ENCODE measurements around the gene CER1.
A peak's percentile ranks its signal among the peaks of the same experiment; 100 is the strongest.

CER1 gene, protein sequence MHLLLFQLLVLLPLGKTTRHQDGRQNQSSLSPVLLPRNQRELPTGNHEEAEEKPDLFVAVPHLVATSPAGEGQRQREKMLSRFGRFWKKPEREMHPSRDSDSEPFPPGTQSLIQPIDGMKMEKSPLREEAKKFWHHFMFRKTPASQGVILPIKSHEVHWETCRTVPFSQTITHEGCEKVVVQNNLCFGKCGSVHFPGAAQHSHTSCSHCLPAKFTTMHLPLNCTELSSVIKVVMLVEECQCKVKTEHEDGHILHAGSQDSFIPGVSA

DNA sequence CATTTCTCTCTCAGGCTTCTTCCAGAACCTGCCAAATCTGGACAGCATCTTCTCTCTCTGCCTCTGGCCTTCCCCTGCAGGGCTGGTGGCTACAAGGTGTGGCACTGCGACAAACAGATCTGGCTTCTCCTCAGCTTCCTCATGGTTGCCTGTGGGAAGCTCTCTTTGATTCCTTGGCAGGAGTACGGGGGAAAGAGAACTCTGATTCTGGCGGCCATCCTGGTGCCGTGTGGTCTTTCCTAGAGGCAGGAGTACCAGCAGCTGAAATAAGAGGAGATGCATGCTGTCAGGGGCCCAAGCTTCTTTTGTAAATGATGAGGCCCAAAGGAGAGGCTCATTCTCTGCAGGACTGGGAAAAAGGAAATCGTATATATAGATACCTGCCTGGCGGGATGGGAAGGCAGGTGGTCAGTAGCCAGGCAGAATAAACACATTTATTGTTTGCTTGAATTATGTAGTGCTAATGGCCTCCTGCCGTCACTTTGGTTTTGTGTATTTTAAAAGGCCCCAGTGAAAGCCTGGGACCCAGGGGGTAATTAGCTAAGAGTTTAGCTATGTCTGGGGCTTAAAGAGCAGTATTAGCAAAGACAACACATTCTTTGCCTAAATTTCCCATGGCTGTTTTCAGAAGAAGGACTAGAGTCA is at the start of gene CER1:
CER1 (minus strand) TSS at position 343 of the 645 bp plus-strand sequence; CDS start at position 282, 61 bp downstream.
- no peak for DNase-seq (ENCODE audit: low read depth)

DNA sequence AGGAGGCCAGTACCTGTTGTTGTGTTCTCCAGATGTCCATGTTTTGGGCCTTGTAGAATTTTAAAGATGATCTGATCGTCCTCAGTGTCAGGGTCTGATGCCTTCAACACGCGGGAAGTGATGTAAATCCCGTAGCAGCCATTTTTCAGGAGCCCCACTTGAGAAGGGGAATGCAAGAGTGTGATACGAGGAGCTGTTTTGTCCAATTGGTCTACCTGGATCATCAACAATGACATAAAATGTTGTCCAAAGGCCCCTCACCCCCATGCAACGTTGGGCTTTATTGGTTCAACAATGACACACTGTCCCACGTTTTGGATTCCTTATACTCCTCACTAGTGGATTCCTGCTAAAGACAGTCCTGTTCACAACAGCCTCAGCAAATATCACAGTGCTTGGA is 48.1 kb upstream of the CER1 start:
- DNase-seq (ENCODE audit: low read depth): no peak

DNA sequence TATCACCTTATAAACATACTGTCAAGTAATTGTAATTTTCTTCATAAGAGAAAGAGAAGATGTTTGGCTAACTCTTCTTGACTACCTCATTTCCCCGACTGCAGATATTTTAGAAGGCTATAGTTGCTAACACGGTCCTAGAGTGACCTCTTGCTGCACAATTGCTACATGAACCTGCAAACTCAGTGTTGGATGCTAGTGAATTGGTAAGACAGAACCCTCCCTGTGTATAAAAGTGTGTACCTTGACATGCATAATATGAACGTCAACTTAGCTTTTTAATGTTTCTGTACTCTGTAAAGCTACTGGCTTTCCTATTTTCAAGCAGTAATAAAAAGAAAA is 46.7 kb upstream of the CER1 start:
- peak; percentile 52 for DNase-seq (ENCODE audit: low read depth)

DNA sequence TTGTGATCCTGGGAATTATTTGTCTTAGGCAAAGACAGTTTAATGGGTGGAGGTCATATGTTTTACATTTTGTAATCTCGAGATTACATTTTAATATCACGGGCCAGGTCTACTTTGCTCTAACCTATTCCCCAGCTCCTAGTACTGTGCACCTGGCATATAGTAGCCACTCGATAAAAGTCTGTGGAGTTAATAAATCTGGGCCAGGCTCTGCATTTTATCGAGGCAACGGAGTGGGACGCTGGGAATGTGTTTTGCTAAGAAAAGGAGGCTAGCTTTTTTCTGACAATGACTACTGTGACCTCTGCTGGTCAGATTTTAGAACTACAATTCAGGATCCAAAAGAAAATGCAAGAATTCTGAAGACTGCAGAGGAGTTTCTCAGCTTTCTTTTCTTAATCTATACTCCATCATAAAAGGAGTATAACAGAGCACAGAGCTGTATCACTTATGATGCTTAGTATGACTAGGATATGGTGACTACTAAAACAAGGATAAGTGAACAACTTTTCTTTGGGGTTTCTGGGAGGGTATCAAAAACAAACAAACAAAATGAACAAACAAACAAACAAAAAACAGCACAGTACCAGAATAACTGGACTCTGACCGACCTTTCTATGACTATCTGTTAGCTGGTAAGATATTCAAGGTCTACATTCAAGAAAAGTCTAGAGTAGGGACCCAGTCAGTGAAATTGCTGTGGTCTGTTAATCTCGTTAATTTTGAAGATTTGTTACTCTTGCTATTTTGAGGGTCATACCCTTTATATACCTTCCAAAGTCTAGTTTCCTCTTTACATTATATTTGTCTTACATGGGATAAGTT is 46.1 kb upstream of the CER1 start:
- DNase-seq (ENCODE audit: low read depth): peak; percentile 65

DNA sequence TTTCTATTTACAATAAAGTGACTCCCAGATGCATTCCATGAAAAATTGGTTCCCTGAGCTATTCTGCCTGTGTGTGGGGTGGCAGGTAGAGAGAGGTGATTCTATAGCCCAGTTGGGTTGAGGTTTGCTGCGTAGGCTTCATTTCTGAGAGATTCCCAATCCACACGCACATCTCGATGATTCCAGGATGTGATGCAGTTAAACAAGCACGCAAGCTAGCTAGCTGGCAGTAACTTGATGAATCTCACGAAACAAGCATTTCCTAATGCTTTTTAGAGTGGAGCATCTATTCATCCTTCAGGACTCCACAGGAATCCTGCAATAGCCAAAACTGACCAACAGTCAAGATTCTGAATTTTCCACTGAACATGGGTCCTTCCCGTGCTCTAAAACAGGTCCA is 43.8 kb upstream of the CER1 start:
- DNase-seq (ENCODE audit: low read depth): peak; percentile 23

DNA sequence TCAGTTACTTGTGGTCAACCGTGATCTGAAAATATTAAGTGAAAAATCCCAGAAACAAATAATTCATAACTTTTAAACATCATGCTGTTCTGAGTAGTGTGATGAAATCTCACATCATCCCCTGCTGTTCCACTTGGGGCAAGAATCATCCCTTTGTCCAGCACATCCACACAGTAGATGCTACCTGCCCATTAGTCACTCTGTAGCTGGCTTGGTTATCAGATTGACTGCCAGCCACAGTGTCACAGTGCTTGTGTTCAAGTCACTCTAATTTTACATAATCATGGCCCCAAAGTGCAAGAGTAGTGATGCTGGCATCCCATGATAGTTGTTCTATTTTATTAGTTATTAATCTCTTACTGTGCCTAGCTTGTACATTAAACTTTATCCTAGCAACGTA is 39.1 kb upstream of the CER1 start:
- DNase-seq (ENCODE audit: low read depth): no peak

DNA sequence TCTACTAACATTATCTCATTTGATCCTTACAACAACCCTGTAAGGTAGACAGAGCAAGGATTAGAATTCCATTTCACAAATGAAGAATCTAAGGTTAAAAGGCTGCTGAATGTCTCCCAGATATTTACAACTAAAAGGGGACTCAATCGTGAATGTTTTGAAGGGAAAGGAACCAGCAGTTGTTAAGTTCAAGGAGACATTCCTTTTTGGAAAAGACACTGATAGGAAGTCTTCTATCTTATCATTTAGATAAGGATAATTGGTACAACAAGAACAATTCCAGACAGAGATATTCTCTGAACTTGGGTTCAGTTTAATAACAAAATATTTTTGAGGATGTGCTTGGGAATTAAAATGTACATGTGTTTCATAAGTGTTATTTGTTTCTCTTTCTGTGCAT is 37.5 kb upstream of the CER1 start:
- DNase-seq (ENCODE audit: low read depth): no peak

DNA sequence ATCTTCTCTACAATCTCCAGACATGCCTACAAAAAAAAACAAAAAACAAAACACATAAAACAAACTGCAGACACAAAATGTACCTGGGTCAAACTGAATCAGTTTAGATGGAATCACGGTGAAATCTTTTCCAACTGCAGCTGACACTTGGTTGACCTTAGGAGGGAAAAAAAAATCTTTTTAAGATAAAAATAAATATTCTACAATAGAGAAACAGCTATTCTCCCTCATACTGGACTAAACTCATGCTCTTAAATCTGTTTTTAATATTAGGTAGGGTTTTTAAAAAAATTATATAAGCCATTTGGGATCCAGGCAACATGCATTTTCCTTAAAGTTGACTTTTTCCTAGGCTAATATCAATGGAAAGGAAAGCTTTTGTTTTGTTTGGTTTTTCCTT is 33.8 kb upstream of the CER1 start:
- no peak for DNase-seq (ENCODE audit: low read depth)

DNA sequence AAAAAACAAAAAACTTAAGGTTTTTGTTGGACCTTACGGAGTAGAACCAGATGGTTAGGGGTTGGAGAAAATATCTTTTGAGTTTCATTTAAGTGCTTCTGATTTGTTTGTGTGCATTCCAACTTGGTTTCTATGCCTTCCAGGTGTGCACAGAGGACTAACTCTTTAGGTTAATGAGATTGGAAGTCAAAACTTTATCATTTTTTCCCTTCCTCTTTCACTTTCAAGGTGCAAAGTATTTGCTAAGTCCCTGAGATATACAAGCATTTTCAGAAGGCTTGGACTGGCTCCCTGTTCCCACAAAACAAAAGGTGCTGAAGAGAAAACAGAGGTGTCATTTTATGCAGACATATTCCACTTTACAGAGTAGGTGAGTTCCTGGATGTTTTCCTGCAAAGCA is 30.3 kb upstream of the CER1 start:
- DNase-seq (ENCODE audit: low read depth): no peak

DNA sequence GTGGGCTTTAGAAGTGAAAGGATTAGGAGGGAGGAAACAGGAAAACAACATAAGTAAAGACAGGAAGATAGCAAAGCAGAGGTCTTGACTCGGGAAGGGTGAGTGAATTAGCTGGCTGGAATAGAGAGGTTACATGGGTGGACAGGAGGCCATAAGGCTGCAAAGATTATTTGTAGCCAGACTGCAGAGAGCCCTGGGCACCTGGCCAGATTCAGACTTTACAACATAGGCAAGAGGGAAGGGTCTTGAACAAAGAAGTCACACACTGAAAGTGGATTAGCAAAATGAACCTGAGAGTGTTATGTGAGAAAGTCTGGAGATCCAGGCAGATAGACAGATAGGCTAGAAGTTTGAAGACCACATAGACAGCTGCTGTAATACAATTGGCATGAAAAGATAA is 29.7 kb upstream of the CER1 start:
- DNase-seq (ENCODE audit: low read depth): no peak

DNA sequence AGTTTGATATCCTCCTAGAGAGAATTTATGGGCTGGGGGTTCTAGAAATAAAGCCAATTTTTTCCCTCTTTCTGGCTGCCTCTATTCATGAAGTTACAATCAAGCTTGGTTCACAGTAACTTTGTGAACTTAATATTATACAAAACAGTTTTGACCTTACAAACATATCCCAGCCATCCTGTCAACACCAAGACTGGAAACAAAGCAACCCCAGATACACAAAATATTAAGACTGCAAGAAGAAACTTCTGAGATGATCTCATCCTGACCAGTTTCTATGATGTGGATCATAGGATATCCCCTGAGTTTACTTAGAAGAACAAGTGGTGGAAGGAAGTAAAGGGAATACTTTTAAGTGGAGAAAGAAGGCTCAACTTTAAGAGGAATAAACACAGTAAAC is 28.3 kb upstream of the CER1 start:
- DNase-seq (ENCODE audit: low read depth): no peak

DNA sequence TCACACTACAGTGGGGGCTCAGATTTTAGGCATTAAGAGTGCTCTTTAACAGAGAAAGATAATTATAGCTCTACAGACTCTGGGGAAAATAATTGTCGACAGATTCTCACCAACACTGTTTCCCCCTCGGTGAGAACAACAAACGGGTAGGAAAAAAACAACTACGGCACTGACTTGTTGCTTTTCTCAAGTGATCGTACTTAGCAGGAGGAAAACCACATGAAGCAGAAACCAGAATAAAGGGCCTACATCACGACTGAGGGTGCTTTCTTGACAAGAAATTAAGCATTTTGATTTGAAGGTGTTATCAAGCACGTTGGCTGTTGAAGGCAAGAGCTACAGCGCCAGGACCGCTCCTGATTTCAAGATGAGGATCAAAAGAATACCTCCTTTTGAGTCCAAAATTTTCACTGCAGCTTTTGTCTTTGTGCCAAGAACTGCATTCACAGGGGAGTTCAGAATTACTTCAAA is 27.2 kb upstream of the CER1 start:
- no peak for DNase-seq (ENCODE audit: low read depth)

DNA sequence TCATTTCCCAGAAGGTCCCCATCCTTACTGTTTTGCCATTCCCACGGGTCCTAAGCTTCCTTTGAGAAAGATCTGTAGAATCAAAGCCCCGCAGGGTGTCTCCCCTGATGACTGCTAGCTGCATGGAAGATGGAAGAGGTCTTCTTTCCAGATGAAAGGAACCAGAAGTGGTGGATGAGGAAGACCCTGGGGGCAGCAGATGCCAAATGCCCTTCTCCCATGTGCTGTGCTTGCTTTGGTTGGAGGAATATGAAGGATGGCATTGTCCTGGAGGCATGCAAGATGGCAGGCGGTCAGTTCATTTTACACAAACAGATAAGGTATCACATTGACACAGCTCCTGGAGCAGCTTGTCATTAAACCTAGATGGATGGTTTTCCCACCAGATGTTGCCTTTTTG is 25.8 kb upstream of the CER1 start:
- no peak for DNase-seq (ENCODE audit: low read depth)

DNA sequence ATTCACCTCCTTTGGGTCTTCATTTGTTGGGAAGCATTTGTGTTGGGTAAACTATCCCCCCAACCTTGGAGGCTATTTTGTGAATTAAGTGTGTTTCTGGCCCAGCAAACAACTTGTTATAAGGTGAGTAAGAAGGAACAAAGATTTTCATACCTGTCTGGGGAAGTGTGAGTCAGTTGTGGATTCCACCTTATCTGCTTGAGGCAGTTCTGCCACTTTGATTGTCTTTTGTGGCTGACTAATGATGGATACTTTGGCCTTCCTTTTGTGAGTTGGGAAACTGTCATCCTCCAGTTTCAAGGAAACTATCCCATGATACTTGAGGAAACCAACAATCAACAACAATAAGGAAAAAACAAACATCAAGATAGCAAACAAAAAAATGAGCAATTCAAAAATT is 24.6 kb upstream of the CER1 start:
- no peak for DNase-seq (ENCODE audit: low read depth)

DNA sequence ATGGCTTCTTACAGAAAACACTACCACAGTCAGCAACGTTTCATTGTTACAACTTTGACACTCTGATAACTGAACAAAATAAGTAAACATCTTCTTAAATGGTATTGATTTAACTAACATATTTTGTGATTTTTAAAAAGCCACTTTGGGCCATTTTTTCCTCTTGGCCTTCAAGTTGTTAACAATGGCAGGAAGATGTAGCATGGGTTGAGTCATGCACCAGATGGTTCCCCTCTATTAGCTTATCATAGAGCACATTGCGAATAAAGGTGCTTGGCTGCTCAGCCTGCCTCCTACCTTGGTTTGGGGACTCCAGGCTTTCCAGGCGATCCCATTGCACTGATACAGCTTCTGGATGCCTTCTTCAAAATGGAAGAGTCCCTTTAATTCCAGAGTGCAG is 24.1 kb upstream of the CER1 start:
- DNase-seq (ENCODE audit: low read depth): no peak

DNA sequence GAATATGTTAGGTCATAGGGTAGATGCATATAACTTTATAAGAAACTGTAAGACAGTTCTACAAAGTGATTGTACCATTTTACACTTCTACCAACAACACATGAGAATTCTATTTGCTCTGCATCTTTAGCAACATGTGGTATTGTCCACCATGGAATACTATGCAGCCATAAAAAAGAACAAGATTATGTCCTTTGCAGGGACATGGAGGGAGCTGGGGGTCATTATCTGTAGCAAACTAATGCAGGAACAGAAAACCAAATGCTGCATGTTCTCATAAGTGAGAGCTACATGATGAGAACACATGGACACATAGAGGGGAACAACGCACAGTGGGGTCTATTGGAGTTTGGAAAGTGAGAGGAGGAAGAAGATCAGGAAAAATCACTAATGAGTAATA is 22.2 kb upstream of the CER1 start:
- no peak for DNase-seq (ENCODE audit: low read depth)

DNA sequence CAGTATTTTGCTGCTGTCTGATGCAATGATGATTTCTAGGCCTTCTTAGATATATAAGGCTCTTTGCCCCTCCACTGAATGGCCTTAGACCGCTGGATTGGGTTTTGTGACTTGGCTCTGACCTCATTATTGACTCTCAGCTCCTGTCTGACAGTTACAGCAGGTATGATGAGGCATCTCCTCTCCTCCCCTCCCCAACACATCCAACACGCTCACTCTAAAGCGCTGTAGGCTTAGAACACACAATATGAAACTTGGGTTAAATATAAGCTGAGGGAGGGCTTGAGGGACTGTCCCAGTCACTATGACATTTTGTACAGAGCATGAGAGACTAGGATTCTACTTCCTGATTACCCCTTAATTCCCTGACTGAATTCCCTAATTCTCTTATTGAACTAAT is 18.8 kb upstream of the CER1 start:
- no peak for DNase-seq (ENCODE audit: low read depth)

DNA sequence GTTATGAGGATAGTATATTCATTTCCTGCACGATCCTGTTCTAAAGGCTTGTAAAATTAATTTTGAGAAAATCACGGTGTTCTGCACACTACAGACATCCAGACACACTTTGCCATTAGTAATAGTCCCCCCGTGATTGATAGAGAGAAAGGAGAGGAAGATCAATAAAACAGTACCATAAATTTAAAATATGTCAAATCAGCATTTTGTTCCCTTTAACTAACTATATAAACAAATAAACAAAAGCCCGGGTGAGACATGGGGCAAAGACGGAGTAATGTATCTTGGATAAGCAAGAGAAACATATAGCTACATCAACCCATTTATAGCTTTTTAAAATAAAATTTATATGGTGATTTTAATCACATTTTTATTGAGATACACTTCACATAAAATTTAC is 10.6 kb upstream of the CER1 start:
- no peak for DNase-seq (ENCODE audit: low read depth)

DNA sequence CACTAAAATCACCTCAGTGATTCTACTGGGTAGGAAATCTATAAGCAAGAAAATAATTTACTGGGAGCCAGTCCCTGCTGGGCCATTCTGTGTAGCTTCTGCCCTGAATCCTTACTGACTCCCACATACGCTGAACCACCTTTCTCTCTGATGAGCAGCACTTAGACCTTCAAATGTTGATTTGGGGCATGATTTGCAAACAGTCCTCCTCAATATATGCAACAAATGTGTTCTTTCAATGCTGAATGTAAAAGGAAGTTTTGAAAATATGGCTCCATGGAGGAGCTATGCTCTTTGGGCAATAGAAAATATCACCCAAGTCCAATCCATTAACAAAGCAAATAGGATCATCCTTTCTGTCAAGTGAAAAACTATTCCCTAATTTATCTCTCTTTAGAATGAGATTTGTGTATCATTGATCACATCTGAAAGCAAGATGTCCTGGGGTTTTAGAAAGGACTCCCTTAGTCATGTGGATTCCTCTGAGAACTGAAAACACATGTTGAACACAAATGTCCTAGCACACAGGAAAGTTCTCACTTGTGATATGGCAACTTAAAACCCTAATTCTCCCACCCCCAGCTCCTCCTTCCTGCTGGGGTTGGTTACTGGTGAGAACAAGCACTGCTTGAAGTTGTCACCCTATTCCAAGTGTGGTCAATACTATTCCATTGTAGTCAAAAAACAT is 8.9 kb upstream of the CER1 start:
- DNase-seq (ENCODE audit: low read depth): no peak

DNA sequence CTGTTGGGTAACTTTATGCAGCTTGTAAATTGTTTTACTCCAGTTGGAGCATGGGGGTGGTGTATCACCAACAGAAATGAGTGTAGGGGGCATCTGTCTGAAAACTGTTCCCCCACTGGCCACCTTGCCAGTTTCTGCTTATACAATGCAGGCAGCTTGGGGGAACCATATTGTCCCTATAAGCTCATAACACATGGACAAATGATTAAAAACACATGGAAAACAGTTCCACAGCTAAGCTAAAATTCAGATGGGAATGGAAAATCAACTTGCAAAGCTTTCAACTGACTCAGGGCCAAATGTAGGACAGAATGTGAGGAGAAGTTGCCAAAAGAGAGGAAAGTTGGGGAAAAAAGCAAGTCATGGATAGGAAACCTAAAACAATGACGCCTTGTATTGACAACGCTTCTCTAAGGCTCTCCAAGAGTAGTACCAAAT is 7.9 kb upstream of the CER1 start:
- DNase-seq (ENCODE audit: low read depth): no peak

DNA sequence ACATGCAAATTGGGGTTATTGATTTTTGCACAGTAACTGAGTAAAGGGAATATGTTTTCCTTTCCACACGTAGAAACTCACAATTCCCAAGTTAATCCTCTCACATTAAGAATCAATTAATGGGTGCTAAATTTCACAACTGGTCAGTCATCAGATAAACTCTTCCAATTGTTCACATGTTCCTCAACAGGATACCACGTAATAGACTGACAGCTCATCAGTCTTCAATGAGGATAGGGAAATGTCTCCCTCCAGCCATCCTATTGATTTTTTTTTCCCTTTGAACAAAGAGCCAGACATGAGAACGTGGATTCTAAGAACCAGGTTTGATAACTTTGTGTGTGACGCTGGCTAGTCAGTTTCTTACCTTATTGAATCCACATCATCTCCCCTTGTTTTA is 768 bp upstream of the CER1 start:
- DNase-seq (ENCODE audit: low read depth): no peak

DNA sequence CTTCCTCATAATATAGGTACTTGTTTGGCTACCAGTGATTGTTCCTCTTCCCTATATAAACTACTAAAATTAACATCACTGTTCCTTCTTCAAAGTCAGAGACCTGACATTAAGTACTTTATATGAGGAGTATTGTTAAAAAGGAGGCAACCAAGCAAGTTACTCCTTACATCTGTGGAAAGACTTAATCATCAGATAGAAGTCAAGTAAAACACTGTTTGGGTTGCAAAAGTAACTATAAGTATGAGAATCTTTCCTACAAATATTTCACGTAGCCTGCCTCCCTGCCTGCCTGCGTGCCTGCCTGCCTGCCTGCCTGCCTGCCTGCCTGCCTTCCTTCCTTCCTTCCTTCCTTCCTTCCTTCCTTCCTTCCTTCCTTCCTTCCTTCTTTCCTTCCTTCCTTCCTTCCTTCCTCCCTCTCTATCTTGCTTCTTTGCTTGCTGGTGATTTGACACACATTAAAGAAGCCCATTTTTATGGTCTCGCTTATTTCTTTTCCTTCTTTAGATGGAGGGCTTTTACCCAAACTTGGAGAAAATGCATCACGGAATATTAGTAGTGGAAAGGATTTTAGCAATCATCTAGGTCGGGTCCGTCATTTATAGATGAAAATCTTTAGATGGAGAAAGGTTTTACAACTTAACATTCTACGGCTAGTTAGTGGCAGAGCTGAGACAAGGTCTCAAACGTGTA is 3.2 kb downstream of the CER1 start:
- no peak for DNase-seq (ENCODE audit: low read depth)

All from ELR (cell line).